GM12874 (cell line): ENCODE data around the gene ATF1.

Experiments
- CTCF ChIP-seq: IDR thresholded peaks from 2 replicates; pipeline ENCODE4 v1.5.1; 2011; ENCODE audit warnings: low read depth, mild to moderate bottlenecking, control low read depth, low read length, moderate library complexity; ENCODE audit not compliant: insufficient read depth

ATF1 gene

GRCh38 chr12:50786498-50787231 is 22.8 kb downstream of the ATF1 start:
- TF ChIP-seq CTCF, result no peak

GRCh38 chr12:50787618-50788017 is 23.7 kb downstream of the ATF1 start:
- no peak for TF ChIP-seq CTCF

- no peak for TF ChIP-seq CTCF
Measured at GRCh38 chr12:50788561-50788960, 24.7 kb downstream of the ATF1 start.

GRCh38 chr12:50790081-50790480 is 26.2 kb downstream of the ATF1 start:
- TF ChIP-seq CTCF, result no peak

GRCh38 chr12:50799908-50800307 is 36.0 kb downstream of the ATF1 start:
- no peak for TF ChIP-seq CTCF

GRCh38 chr12:50803230-50803875 is 39.5 kb downstream of the ATF1 start:
- TF ChIP-seq CTCF, result no peak

GRCh38 chr12:50806176-50806575 is 42.3 kb downstream of the ATF1 start:
- no peak for TF ChIP-seq CTCF
